OCI-LY1 (cell line): ENCODE measurements around the gene GUCY1A2.

Experiments used
- EZH2 ChIP-seq: fragments of 200-600 bp; sonication (generic), shearing (Covaris generic); IDR thresholded peaks from 2 replicates; pipeline ENCODE4 v1.8.0; 2017; ENCODE audit warnings: borderline replicate concordance, mixed run types, mild to moderate bottlenecking, antibody characterized with exemption, low read length, moderate library complexity, mixed read lengths
- TF ChIP-seq, protein P1 (sequence below): fragments of 200-600 bp; sonication (generic), shearing (Covaris generic); IDR thresholded peaks from 2 replicates; pipeline ENCODE4 v1.5.1; 2017; ENCODE audit warnings: mild to moderate bottlenecking, antibody characterized with exemption, low read length, moderate library complexity, mixed read lengths

DNA sequence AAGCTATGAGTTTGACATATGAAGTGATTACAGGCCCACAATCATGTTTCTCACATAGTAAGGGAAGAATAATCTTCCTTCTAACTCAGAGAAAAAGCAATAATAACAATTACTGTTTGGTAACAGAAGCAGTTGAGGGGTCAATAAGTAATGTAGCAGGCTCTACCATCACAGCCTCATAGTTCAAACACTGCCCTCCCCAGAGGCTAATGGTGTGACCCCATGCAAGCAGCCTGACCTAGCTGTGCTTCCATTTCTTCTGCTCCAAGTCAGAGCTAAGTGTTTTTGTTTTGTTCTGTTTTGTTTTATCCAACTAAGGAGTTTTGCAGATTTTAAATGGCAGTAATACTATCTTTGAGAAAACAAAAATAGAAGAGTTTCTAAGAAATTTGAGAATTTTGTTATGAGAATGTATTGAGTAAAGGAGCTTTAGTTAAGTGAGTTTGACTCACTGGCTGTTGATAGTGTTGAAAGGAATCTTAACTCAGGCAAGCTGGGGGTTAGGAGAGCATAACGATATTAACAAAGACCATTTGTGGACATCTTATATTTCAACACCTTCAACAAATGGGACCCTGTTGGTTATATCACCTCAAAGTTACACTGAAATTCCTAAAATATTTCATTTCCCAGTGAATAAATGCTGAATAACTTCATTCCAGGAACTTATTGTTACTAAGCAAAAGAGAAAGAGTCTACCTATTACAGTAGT, 48.5 kb downstream of the GUCY1A2 start:
- no peak for TF ChIP-seq EZH2
- TF ChIP-seq, protein P1, sequence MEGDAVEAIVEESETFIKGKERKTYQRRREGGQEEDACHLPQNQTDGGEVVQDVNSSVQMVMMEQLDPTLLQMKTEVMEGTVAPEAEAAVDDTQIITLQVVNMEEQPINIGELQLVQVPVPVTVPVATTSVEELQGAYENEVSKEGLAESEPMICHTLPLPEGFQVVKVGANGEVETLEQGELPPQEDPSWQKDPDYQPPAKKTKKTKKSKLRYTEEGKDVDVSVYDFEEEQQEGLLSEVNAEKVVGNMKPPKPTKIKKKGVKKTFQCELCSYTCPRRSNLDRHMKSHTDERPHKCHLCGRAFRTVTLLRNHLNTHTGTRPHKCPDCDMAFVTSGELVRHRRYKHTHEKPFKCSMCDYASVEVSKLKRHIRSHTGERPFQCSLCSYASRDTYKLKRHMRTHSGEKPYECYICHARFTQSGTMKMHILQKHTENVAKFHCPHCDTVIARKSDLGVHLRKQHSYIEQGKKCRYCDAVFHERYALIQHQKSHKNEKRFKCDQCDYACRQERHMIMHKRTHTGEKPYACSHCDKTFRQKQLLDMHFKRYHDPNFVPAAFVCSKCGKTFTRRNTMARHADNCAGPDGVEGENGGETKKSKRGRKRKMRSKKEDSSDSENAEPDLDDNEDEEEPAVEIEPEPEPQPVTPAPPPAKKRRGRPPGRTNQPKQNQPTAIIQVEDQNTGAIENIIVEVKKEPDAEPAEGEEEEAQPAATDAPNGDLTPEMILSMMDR = no peak
